Fibroblast of villous mesenchyme (primary cell): ENCODE results near the gene BSND. TPM values are rescaled to one million over a fixed set of nuclear protein-coding genes. Genes with fewer than 3 reads are reported as not detected.

Experiments
- DNase-seq: peaks from one replicate; pipeline ENCODE4 v3.0.0-alpha.2; 2010; ENCODE audit warnings: low read depth
- H3K4me3 ChIP-seq: 2 replicates; pipeline ENCODE4 v1.5.1; 2011; ENCODE audit warnings: low read depth, mild to moderate bottlenecking, low read length
- total RNA-seq: library from RNA; depleted of rRNA; stranded (reverse); fragments of >200 nt; gene quantifications from 2 replicates; pipeline ENCODE4 v1.2.3, GENCODE V29; 2012
- TF ChIP-seq, protein P1 (sequence below): IDR thresholded peaks from 2 replicates; pipeline ENCODE4 v1.5.1; 2012; ENCODE audit warnings: low read depth, mild to moderate bottlenecking, low read length; ENCODE audit not compliant: insufficient read depth

Gene BSND
- total RNA-seq, 1 donor = not detected

DNA sequence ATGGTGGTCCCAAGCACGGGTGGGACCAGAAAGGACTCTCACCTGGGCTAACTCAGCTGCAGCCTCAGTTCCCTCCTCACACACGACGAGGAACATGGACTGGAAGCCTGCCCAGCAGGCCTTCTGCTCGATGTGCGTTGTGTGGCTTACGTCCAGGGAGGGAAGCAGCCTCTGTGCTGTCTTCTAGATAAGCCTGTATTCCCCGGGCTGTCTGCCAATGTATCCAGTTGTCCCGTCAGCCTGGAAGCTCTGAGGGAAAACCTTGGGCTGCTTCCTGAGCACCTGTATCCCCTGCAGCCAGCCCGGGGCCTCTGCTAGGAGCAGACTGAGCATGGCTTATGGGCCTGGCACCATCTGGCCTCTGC, 51.2 kb downstream of the BSND start:
- TF ChIP-seq, protein P1, sequence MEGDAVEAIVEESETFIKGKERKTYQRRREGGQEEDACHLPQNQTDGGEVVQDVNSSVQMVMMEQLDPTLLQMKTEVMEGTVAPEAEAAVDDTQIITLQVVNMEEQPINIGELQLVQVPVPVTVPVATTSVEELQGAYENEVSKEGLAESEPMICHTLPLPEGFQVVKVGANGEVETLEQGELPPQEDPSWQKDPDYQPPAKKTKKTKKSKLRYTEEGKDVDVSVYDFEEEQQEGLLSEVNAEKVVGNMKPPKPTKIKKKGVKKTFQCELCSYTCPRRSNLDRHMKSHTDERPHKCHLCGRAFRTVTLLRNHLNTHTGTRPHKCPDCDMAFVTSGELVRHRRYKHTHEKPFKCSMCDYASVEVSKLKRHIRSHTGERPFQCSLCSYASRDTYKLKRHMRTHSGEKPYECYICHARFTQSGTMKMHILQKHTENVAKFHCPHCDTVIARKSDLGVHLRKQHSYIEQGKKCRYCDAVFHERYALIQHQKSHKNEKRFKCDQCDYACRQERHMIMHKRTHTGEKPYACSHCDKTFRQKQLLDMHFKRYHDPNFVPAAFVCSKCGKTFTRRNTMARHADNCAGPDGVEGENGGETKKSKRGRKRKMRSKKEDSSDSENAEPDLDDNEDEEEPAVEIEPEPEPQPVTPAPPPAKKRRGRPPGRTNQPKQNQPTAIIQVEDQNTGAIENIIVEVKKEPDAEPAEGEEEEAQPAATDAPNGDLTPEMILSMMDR = no peak
- H3K4me3 ChIP-seq = no peak overlapping the region
- DNase-seq = peak; percentile 52

DNA sequence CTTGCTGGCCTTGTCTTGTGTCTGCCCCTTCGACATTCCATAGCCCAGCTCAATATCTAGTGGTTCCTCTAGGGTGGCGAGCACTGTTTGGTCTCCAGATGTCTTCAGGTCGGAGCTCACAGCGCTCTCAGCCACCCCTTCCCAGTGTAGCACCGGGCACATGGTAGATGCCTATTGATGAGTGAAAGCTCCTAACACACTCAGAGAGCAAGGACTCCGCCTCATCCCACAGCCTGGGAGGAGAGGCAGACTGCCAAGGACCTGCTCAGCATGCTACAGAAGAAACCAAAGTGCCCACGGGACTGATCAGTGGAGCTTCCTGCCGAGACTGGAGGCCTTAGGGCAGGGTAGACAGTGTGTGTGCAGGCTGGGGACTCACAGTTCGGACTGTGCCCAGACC, 51.5 kb downstream of the BSND start:
- H3K4me3 ChIP-seq = no peak overlapping the region
- TF ChIP-seq, protein P1 = no peak
- DNase-seq = peak; percentile 12

DNA sequence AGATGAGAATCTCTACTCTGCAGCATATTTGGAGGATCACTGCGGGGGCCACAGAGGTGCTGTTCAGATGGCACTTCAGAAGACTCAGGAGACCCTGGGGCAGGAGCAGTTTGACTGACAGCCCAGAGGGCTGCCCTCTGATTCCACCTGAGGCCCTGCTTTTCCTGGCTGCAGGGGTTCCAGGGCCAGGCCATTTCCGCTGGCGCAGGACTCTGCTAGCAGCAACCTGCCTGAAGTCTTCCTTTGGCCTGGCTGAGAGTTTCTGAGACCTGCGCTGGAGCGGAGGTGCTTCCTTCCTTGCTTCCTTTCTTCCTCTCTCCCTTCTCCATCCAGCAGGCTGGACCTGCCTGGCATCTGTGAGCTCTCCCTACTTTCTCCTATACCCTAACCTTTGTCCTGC, 52.4 kb downstream of the BSND start:
- no peak for DNase-seq
- H3K4me3 ChIP-seq = no peak overlapping the region
- TF ChIP-seq, protein P1 = no peak

DNA sequence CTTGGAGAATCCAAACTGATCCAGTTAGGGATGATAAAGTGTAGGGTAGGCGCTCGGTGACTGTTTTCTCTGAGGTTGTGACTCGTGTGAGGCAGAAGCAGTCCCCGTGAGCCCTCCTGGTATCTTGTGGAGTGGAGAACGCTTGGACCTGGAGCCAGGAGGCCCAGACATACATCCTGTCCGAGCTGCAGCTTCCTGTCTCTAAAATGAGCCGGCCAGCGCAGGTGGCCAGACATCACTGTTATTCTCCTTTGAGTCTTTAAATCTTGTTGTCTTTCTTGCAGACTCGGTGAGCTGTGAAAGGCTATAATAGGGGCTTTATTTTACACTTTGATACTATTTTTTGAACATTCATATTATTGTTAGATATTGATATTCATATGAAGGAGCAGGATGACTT, 52.9 kb downstream of the BSND start:
- no peak for DNase-seq
- TF ChIP-seq, protein P1 = no peak
- no peak overlapping the region for H3K4me3 ChIP-seq

DNA sequence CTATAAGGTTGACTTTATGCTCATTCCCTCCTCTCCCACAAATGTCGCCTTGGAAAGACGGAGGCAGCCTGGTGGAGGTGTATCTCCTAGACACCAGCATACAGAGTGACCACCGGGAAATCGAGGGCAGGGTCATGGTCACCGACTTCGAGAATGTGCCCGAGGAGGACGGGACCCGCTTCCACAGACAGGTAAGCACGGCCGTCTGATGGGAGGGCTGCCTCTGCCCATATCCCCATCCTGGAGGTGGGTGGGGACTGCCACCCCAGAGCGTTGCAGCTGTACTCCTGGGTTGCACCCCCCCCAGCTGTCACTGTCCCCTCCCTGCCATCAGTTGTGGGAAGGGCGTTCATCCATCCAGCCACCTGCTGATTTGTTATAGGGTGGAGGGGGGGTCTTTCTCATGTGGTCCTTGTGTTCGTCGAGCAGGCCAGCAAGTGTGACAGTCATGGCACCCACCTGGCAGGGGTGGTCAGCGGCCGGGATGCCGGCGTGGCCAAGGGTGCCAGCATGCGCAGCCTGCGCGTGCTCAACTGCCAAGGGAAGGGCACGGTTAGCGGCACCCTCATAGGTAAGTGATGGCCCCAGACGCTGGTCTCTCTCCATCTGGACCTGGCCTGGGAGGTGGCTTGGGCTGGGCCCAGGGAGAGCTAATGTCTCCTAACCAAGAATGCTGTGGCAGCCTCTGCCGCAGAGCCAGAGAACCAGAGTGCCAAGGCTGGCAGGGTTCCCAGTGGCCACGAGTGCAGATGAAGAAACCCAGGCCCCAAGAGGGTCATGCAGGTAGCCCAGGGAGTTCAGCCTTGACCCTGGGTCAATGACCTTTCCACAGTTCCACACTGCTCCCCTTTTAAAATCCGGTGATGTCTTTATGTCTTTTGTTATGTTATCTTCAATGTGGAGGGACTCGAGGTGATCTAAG, 53.7 kb downstream of the BSND start:
- no peak overlapping the region for H3K4me3 ChIP-seq
- TF ChIP-seq, protein P1 = no peak
- DNase-seq = no peak

DNA sequence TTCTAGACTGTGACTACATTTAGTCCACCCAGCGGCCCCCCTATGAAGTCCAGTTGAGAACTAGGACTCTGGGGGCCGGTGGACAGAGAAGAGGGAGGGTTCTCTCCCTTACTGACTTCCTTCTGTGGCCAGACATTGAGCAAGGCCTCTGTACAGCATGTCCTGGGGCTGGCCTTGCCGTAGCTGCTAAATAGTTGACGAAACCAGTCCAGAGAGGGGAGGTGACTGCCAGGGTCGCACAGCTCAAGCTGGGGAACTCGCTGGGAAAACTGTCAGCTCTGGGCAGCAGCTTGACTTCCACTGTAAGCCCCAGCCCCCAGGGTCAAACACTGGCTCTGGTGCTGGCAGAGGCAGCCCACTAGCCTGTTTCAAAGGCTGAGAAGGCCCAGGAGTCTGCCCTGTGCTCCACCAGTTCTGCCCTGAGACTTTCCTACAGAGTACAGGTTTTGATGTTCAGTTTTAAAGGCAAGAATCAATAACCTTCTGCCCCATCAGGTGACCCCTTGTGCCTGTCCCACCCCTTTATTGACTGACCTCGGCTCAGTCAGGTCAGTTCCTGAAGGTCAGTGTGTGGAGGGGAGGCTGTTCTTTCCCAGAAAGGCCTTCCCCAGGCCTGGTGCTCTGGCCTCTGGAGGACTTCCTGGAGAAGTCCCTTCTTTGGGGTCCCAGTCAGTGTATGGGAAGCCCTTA, 54.7 kb downstream of the BSND start:
- TF ChIP-seq, protein P1 = no peak
- peak; percentile 31 for DNase-seq
- no peak overlapping the region for H3K4me3 ChIP-seq
